GM12878 (cell line): ENCODE data around the gene ARHGAP45. TPM values are rescaled to one million over a fixed set of nuclear protein-coding genes. Genes with fewer than 3 reads are reported as not detected.

Experiments used
- BACH1 ChIP-seq: fragments of 450-650 bp; IDR thresholded peaks from 2 replicates; pipeline ENCODE4 v1.6.1; 2017; ENCODE audit warnings: mild to moderate bottlenecking, borderline replicate concordance
- CHD2 ChIP-seq: IDR thresholded peaks from 2 replicates; pipeline ENCODE4 v1.6.1; 2011; ENCODE audit warnings: low read depth, low read length, improper control_type of control experiment, borderline replicate concordance
- EGR1 ChIP-seq, 2 experiments: IDR thresholded peaks; 1 replicate in 1 of 2; 2 replicates in 1 of 2; pipeline ENCODE4 v1.6.1; 2011 to 2012; ENCODE audit warnings: low read depth in 2 of 2, low read length in 2 of 2, borderline replicate concordance in 1 of 2, mild to moderate bottlenecking in 1 of 2, moderate library complexity in 1 of 2
- GATAD2B ChIP-seq: fragments of 450-650 bp; conservative IDR thresholded peaks from 2 replicates; pipeline ENCODE4 v1.6.1; 2017; ENCODE audit warnings: low read depth, mild to moderate bottlenecking, moderate library complexity
- IKZF1 ChIP-seq: fragments of 450-650 bp; conservative IDR thresholded peaks from 2 replicates; pipeline ENCODE4 v1.6.1; 2017; ENCODE audit warnings: antibody characterized with exemption, mild to moderate bottlenecking
- IKZF2 ChIP-seq, 2 experiments: fragments of 450-650 bp; IDR thresholded peaks; 2 replicates each; pipeline ENCODE4 v1.6.1; 2017; ENCODE audit warnings: mild to moderate bottlenecking in 2 of 2, moderate library complexity in 2 of 2
- IRF4 ChIP-seq: IDR thresholded peaks from 2 replicates; pipeline ENCODE4 v1.6.1; 2011; ENCODE audit warnings: low read depth, low read length
- MEF2B ChIP-seq: fragments of 450-650 bp; IDR thresholded peaks from 2 replicates; pipeline ENCODE4 v1.6.1; 2018; ENCODE audit warnings: mild to moderate bottlenecking, moderate library complexity; ENCODE audit not compliant: partially characterized antibody, poor library complexity, severe bottlenecking
- NBN ChIP-seq: fragments of 450-650 bp; IDR thresholded peaks from 2 replicates; pipeline ENCODE4 v1.6.1; 2016
- NFYB ChIP-seq: IDR thresholded peaks from 2 replicates; pipeline ENCODE4 v1.6.1; 2011; ENCODE audit warnings: low read depth, mild to moderate bottlenecking, low read length, improper control_type of control experiment, moderate library complexity; ENCODE audit not compliant: insufficient read depth
- POLR2A ChIP-seq: IDR thresholded peaks from 2 replicates; pipeline ENCODE4 v1.6.1; 2011; ENCODE audit warnings: low read depth, mild to moderate bottlenecking, low read length
- POLR2AphosphoS5 ChIP-seq: IDR thresholded peaks from 2 replicates; pipeline ENCODE4 v1.6.1; 2011; ENCODE audit warnings: mild to moderate bottlenecking, low read length, inconsistent platforms
- RCOR1 ChIP-seq: conservative IDR thresholded peaks from 2 replicates; pipeline ENCODE4 v1.6.1; 2012; ENCODE audit warnings: low read depth, low read length, improper control_type of control experiment
- SMAD1 ChIP-seq: fragments of 450-650 bp; IDR thresholded peaks from 2 replicates; pipeline ENCODE4 v1.6.1; 2018; ENCODE audit warnings: mild to moderate bottlenecking, low read depth; ENCODE audit not compliant: partially characterized antibody
- SMAD5 ChIP-seq: IDR thresholded peaks from 2 replicates; pipeline ENCODE4 v1.6.1; 2016; ENCODE audit warnings: antibody characterized with exemption, low read depth
- YY1 ChIP-seq: IDR thresholded peaks from 2 replicates; pipeline ENCODE4 v1.6.1; 2011; ENCODE audit warnings: low read depth, mild to moderate bottlenecking, low read length
- ZNF217 ChIP-seq: fragments of 450-650 bp; IDR thresholded peaks from 2 replicates; pipeline ENCODE4 v1.6.1; 2017; ENCODE audit warnings: antibody characterized with exemption, mild to moderate bottlenecking
- polyA plus RNA-seq, 11 experiments: library from polyadenylated mRNA; depleted of rRNA in 4 of 11; unstranded in 6 of 11; stranded (reverse) in 5 of 11; fragments of >200 nt; fragmentation: Nextera tagmentation in 4 of 11; fragmentation: Illumina TruSeq in 1 of 11; extraction: Ambion mirVana in 4 of 11; extraction: Trizol in 1 of 11; gene quantifications; 1 replicate in 1 of 11; 2 replicates in 10 of 11; pipeline versions ENCODE4 v1.2.1 to v1.2.3, GENCODE V29; 2011 to 2016; ENCODE audit warnings: inconsistent platforms in 2 of 11, missing spikeins in 2 of 11, low read depth in 1 of 11
- total RNA-seq, 4 experiments: library from RNA; depleted of rRNA in 3 of 4; stranded (reverse); fragments of >200 nt in 3 of 4; fragmentation: Illumina TruSeq in 1 of 4; extraction: Trizol in 1 of 4; gene quantifications; 2 replicates each; pipeline versions ENCODE4 v1.2.1 to v1.2.3, GENCODE V29; 2013 to 2021
- TF ChIP-seq, protein P1 (sequence below): fragments of 450-650 bp; IDR thresholded peaks from 2 replicates; pipeline ENCODE4 v1.6.1; 2016; ENCODE audit warnings: mild to moderate bottlenecking
- TF ChIP-seq, protein P2 (sequence below): fragments of 450-650 bp; IDR thresholded peaks from 2 replicates; pipeline ENCODE4 v1.6.1; 2017; ENCODE audit warnings: mild to moderate bottlenecking, moderate library complexity
- TF ChIP-seq, protein P3 (sequence below): IDR thresholded peaks from 2 replicates; pipeline ENCODE4 v1.6.1; 2011; ENCODE audit warnings: low read depth, mild to moderate bottlenecking, low read length, moderate library complexity, borderline replicate concordance; ENCODE audit errors: extremely low read depth

Gene ARHGAP45
- total and polyA plus RNA-seq, 10 of the 15 experiments (the other 5 are each of a cell fraction or from before 2014, with no cell fraction given), result 1.4 to 151 (median 59.9) TPM

DNA sequence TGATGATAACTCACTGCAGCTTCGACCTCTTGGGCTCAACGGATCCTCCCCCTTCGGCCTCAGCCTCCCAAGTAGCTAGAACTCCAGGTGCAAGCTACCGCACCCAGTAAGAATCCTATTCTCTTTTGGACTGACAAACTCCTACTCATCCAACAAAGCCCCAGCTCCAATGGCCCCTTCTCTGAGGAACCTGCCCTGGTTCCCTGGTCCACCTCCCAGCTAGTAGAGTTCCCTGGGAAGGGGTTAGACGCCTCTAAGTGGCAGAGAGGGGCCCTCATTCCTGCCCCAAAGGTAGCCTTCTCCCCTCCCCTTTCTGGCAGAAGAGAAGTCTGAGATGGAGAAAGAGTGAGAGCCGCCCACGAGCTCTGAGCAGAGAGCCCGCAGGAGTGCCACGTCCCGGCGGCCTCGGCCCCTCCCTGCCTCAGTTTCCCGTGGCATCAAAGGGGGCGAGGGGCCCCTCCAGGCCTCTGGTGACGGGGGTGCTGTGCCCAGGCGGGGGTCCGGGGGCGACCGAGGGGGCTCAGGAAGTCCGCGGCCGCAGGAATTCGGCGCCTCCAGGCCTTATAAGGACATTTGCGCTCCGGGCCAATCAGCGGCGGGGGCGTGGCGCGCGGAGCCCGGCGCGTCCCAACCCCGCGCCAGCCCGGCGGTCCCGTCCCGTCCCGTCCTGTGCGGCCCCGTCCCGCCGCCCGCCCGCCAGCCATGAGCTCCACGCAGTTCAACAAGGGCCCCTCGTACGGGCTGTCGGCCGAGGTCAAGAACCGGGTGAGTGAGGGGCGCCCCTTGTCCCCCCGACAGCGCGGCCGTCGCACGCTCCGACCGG lies 40.8 kb upstream of the ARHGAP45 start, which contains the start of gene CNN2 (continued):
- TF ChIP-seq IKZF1 (peak; percentile 86), POLR2AphosphoS5 (peak; percentile 79; the same call in 1 of the 2 replicates), SMAD1 (no peak), EGR1 (IDR thresholded peaks at IDR 0.05; ENCODE audit: borderline replicate concordance in 1 of 2, low read depth in 2 of 2, low read length in 2 of 2) (peak in 1 of 2 experiments; percentile 34; a peak in 1 of 3 replicates), POLR2A (peak; percentile 89), RCOR1 (0 out of 2 replicates have a peak, but pooled peaks have one; percentile 70), MEF2B (peak; percentile 58), IKZF2 (IDR thresholded peaks at IDR 0.05) (peak; percentile 19 to 39; a peak in 2 of 4 replicates), IRF4 (no peak), NFYB (peak; percentile 88; the same call in 1 of the 2 replicates), SMAD5 (0 out of 2 replicates have a peak, but pooled peaks have one; percentile 54), YY1 (peak; percentile 26; the same call in 1 of the 2 replicates), NBN (0 out of 2 replicates have a peak, but pooled peaks have one; percentile 36), GATAD2B (peak; percentile 81), BACH1 (peak; percentile 80), CHD2 (no peak), ZNF217 (peak; percentile 77)
- TF ChIP-seq, protein P1, sequence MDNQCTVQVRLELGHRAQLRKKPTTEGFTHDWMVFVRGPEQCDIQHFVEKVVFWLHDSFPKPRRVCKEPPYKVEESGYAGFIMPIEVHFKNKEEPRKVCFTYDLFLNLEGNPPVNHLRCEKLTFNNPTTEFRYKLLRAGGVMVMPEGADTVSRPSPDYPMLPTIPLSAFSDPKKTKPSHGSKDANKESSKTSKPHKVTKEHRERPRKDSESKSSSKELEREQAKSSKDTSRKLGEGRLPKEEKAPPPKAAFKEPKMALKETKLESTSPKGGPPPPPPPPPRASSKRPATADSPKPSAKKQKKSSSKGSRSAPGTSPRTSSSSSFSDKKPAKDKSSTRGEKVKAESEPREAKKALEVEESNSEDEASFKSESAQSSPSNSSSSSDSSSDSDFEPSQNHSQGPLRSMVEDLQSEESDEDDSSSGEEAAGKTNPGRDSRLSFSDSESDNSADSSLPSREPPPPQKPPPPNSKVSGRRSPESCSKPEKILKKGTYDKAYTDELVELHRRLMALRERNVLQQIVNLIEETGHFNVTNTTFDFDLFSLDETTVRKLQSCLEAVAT, result 0 out of 2 replicates have a peak, but pooled peaks have one; percentile 46
- TF ChIP-seq, protein P2, sequence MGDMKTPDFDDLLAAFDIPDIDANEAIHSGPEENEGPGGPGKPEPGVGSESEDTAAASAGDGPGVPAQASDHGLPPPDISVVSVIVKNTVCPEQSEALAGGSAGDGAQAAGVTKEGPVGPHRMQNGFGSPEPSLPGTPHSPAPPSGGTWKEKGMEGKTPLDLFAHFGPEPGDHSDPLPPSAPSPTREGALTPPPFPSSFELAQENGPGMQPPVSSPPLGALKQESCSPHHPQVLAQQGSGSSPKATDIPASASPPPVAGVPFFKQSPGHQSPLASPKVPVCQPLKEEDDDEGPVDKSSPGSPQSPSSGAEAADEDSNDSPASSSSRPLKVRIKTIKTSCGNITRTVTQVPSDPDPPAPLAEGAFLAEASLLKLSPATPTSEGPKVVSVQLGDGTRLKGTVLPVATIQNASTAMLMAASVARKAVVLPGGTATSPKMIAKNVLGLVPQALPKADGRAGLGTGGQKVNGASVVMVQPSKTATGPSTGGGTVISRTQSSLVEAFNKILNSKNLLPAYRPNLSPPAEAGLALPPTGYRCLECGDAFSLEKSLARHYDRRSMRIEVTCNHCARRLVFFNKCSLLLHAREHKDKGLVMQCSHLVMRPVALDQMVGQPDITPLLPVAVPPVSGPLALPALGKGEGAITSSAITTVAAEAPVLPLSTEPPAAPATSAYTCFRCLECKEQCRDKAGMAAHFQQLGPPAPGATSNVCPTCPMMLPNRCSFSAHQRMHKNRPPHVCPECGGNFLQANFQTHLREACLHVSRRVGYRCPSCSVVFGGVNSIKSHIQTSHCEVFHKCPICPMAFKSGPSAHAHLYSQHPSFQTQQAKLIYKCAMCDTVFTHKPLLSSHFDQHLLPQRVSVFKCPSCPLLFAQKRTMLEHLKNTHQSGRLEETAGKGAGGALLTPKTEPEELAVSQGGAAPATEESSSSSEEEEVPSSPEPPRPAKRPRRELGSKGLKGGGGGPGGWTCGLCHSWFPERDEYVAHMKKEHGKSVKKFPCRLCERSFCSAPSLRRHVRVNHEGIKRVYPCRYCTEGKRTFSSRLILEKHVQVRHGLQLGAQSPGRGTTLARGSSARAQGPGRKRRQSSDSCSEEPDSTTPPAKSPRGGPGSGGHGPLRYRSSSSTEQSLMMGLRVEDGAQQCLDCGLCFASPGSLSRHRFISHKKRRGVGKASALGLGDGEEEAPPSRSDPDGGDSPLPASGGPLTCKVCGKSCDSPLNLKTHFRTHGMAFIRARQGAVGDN, result peak; percentile 54; the same call in 1 of the 2 replicates
- TF ChIP-seq, protein P3, sequence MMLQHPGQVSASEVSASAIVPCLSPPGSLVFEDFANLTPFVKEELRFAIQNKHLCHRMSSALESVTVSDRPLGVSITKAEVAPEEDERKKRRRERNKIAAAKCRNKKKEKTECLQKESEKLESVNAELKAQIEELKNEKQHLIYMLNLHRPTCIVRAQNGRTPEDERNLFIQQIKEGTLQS, result no peak
- TF ChIP-seq, all 136 proteins: peak for 25
